ENCODE measurements around the gene MTX2. TPM values are rescaled to one million over a fixed set of nuclear protein-coding genes. Genes with fewer than 3 reads are reported as not detected.

MTX2 gene
- total and polyA plus RNA-seq, 8 donors, result 12.2 to 150 (median 37.1) TPM

- 82 to 92% (median 83%) methylated on average over 3 of the region's 3 CpGs for WGBS, 5 donors
These were observed 10.9 kb downstream of the MTX2 start for GRCh38 chr2:176280156-176280555.

GRCh38 chr2:176280867-176281658, 11.8 kb downstream of the MTX2 start:
- Histone ChIP-seq H3K27me3 (no peaks in the 10 kb centered on the region), H3K4me3 (no peak overlapping the region), H3K36me3 (no peaks in the 10 kb centered on the region), H3K27ac (no peak overlapping the region), H3K9me3 (no peaks in the 10 kb centered on the region), H3K4me1 (peaks cover 0 to 7% (median 3%) of the 10 kb centered on the region in 4 donors)
- TF ChIP-seq POLR2A (IDR thresholded peaks at IDR 0.05) (no peak), CTCF (IDR thresholded peaks at IDR 0.05) (no peak), EP300 (IDR thresholded peaks at IDR 0.05) (no peak), POLR2AphosphoS5 (IDR thresholded peaks at IDR 0.05) (no peak)
- intact Hi-C loops (cut with DNase I; ENCODE audit: low total_unique reads), result no loop called here
- WGBS, 5 donors, result 92 to 100% (median 94%) methylated on average over 3 of the region's 3 CpGs
- no peak for DNase-seq

More at GRCh38 chr2:176280156-176280555, 10.9 kb downstream of the MTX2 start:
- no peaks in the 10 kb centered on the region for H3K27me3 ChIP-seq
- no peaks in the 10 kb centered on the region for H3K9me3 ChIP-seq
- TF ChIP-seq EP300 (IDR thresholded peaks at IDR 0.05) (no peak), CTCF (IDR thresholded peaks at IDR 0.05) (no peak), POLR2A (IDR thresholded peaks at IDR 0.05) (no peak), POLR2AphosphoS5 (IDR thresholded peaks at IDR 0.05) (no peak)
- H3K4me3 ChIP-seq, result no peak overlapping the region
- DNase-seq, result no peak
- no peaks in the 10 kb centered on the region for H3K36me3 ChIP-seq
- no peak overlapping the region for H3K27ac ChIP-seq
- intact Hi-C loops (cut with DNase I; ENCODE audit: low total_unique reads), result no loop called here
- peaks cover 0 to 7% (median 3%) of the 10 kb centered on the region in 4 donors for H3K4me1 ChIP-seq

GRCh38 chr2:176283291-176284068, 14.2 kb downstream of the MTX2 start:
- no peaks in the 10 kb centered on the region for H3K36me3 ChIP-seq
- H3K4me3 ChIP-seq, result no peak overlapping the region
- no peaks in the 10 kb centered on the region for H3K9me3 ChIP-seq
- H3K4me1 ChIP-seq, result peaks cover 0 to 16% (median 4%) of the 10 kb centered on the region in 4 donors
- no peak overlapping the region for H3K27ac ChIP-seq
- H3K27me3 ChIP-seq, result no peaks in the 10 kb centered on the region
- intact Hi-C loops (cut with DNase I; ENCODE audit: low total_unique reads), result no loop called here
- no peak for DNase-seq
- TF ChIP-seq POLR2A (IDR thresholded peaks at IDR 0.05) (no peak), CTCF (IDR thresholded peaks at IDR 0.05) (no peak), EP300 (IDR thresholded peaks at IDR 0.05) (no peak), POLR2AphosphoS5 (IDR thresholded peaks at IDR 0.05) (no peak)
- 76 to 94% (median 83%) methylated on average over 1 of the region's 1 CpG for WGBS, 5 donors

GRCh38 chr2:176284461-176285049, 15.3 kb downstream of the MTX2 start:
- intact Hi-C loops (cut with DNase I; ENCODE audit: low total_unique reads), result no loop called here
- peaks cover 0 to 19% (median 6%) of the 10 kb centered on the region in 4 donors for H3K4me1 ChIP-seq
- H3K27ac ChIP-seq, result no peak overlapping the region
- no peaks in the 10 kb centered on the region for H3K27me3 ChIP-seq
- no peaks in the 10 kb centered on the region for H3K9me3 ChIP-seq
- H3K4me3 ChIP-seq, result no peak overlapping the region
- no peak for TF ChIP-seq EP300 (IDR thresholded peaks at IDR 0.05)
- TF ChIP-seq CTCF (IDR thresholded peaks at IDR 0.05), result no peak
- TF ChIP-seq POLR2A (IDR thresholded peaks at IDR 0.05), result no peak
- no peak for TF ChIP-seq POLR2AphosphoS5 (IDR thresholded peaks at IDR 0.05)
- DNase-seq, result no peak
- no peaks in the 10 kb centered on the region for H3K36me3 ChIP-seq
- 79 to 88% (median 84%) methylated on average over 1 of the region's 1 CpG for WGBS, 5 donors

Measured in stomach (tissue), 9 donors.